Purkinje cell (primary cell): ENCODE results near the gene DCAF7. TPM values are rescaled to one million over a fixed set of nuclear protein-coding genes. Genes with fewer than 3 reads are reported as not detected.

Experiments used
- polyA plus RNA-seq: library from polyadenylated mRNA; unstranded; fragments of >200 nt; fragmentation: Nextera tagmentation; gene quantifications from 2 replicates; pipeline ENCODE4 v1.2.1, GENCODE V29; 2014

DCAF7 gene
- polyA plus RNA-seq, result 11.3 and 13.1 TPM in 2 replicates

GRCh38 chr17:63549946-63550816 is at the start of gene DCAF7:
Gene DCAF7, plus strand, starts transcription at chr17:63550477. Its CDS starts 201 bp downstream, at chr17:63550678.

GRCh38 chr17:63523253-63523855 is 26.9 kb upstream of the DCAF7 start, which contains the start of gene KCNH6:
Gene KCNH6, plus strand, starts transcription at chr17:63523358. Its CDS starts 56 bp downstream, at chr17:63523414.

GRCh38 chr17:63600569-63601438 is 50.5 kb downstream of the DCAF7 start, which contains the start of gene TACO1:
Gene TACO1, plus strand, starts transcription at chr17:63600895. Its CDS starts 189 bp downstream, at chr17:63601084.

GRCh38 chr17:63621684-63622573 is 71.7 kb downstream of the DCAF7 start, which contains the start of gene MAP3K3:
Gene MAP3K3, plus strand, starts transcription at chr17:63622417. Its CDS starts 343 bp downstream, at chr17:63622760.

Other genes with a start within 250 kb of the DCAF7 start
- 11.4 TPM in 2 replicates for gene CYB561, start 104.2 kb upstream of the DCAF7 start, polyA plus RNA-seq
- gene ACE, start 73.4 kb upstream of the DCAF7 start, polyA plus RNA-seq, result not detected in 2 replicates
- 0.34 and 0.81 TPM in 2 replicates for gene KCNH6, start 27.1 kb upstream of the DCAF7 start, polyA plus RNA-seq
- gene TACO1, start 50.4 kb downstream of the DCAF7 start, polyA plus RNA-seq, result 13.7 and 16.8 TPM in 2 replicates
- 0.35 and 0.85 TPM in 2 replicates for gene MAP3K3, start 71.9 kb downstream of the DCAF7 start, polyA plus RNA-seq
- gene LIMD2, start 149.6 kb downstream of the DCAF7 start, polyA plus RNA-seq, result 0.11 and 1.1 TPM in 2 replicates
- 13.1 and 17.3 TPM in 2 replicates for gene STRADA, start 191.3 kb downstream of the DCAF7 start, polyA plus RNA-seq
- 70.6 and 83.0 TPM in 2 replicates for gene CCDC47, start 223.1 kb downstream of the DCAF7 start, polyA plus RNA-seq
- gene DDX42, start 223.7 kb downstream of the DCAF7 start, polyA plus RNA-seq, result 26.0 and 30.9 TPM in 2 replicates